GM10248 (cell line): Measurements from ENCODE around the gene SPPL2B.

Experiments used
- CTCF ChIA-PET: fragments of 300-600 bp; sonication (Branson Sonifier 250); formaldehyde crosslinking; extraction: SDS; loops from one replicate; lab custom pipeline; 2021; ENCODE audit warnings: antibody characterized with exemption; lab: Yijun Ruan, JAX
- POLR2A ChIA-PET: fragments of 350-650 bp; sonication (Branson Sonifier 250); formaldehyde crosslinking; extraction: SDS; loops from one replicate; lab custom pipeline; 2020; ENCODE audit warnings: antibody characterized with exemption; lab: Yijun Ruan, JAX
- DNase-seq: peaks from one replicate; pipeline ENCODE4 v3.0.0; 2012; ENCODE audit errors: extremely low spot score
- TF ChIP-seq, protein P1 (sequence below): IDR thresholded peaks from 2 replicates; pipeline ENCODE4 v1.5.1; 2012; ENCODE audit warnings: mild to moderate bottlenecking, low read depth; ENCODE audit errors: extremely low read depth, missing control alignments, control extremely low read depth

The SPPL2B gene

DNA sequence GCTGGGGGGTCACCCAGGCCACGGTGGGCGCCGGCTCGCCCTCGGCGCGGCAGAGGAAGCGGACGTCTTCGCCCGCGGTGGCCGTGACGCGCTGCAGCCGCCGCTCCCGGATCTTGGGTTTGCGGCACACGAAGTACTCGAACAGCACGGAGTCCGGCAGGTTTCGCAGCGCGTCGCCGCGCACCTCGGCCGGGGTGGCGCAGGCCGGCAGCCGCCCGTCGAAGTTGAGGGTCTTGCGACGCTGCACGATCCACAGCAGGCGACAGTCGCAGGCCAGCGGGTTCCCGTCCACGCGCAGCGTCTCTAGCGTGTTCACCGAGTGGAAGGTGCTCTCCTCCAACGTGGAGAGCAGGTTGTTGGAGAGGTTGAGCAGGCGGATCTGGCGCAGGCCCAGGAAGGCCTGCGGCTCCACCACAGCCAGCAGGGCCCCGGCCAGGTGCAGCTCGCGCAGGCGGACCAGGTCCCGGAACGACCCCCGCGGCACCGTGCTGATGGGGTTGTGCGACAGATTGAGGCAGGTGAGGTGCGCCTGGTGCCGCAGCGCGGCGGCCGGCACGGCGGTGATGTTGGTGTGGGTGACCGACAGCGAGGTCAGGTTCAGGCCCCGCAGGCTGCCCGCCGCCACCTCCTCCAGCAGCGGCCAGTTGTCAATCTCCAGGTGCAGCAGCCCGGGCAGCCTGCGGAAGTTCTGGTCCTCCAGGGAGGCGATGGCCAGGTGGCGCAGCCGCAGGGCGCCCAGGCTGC lies 37.9 kb upstream of the SPPL2B start:
- TF ChIP-seq, protein P1, sequence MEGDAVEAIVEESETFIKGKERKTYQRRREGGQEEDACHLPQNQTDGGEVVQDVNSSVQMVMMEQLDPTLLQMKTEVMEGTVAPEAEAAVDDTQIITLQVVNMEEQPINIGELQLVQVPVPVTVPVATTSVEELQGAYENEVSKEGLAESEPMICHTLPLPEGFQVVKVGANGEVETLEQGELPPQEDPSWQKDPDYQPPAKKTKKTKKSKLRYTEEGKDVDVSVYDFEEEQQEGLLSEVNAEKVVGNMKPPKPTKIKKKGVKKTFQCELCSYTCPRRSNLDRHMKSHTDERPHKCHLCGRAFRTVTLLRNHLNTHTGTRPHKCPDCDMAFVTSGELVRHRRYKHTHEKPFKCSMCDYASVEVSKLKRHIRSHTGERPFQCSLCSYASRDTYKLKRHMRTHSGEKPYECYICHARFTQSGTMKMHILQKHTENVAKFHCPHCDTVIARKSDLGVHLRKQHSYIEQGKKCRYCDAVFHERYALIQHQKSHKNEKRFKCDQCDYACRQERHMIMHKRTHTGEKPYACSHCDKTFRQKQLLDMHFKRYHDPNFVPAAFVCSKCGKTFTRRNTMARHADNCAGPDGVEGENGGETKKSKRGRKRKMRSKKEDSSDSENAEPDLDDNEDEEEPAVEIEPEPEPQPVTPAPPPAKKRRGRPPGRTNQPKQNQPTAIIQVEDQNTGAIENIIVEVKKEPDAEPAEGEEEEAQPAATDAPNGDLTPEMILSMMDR, result no peak
- DNase-seq, result no peak
- CTCF ChIA-PET, result interaction anchor here (1.0 to 1.7 kb wide), 2 partner anchors 15 to 134 kb away, joined by 3 to 4 read pairs; no protein-coding TSS in a partner anchor
- POLR2A ChIA-PET, result no interaction called here

DNA sequence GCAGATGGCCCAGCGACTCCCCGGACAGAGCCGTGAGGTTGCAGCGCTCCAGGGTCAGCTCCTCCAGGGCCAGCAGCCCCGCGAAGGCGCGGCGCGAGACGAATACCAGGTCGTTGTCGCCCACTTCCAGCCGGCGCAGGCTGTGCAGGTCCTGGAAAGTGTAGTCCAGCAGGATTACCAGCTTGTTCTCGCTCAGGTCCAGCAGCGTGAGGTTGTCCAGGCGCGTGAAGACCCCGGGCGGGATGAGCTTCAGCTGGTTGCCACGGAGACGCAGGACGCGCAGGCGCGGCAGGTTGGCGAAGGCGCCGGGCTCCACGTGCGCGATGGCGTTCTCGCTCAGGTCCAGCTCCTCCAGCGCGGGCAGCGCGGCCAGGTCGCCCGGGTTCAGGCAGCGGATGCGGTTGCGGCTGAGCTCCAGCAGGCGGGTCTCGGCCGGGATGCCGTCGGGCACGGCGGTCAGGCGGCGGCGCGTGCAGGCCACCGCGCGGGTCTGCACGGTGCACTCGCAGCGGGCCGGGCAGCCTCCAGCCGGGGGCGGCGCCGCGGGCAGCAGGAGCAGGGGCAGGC lies 37.2 kb upstream of the SPPL2B start:
- DNase-seq, result no peak
- TF ChIP-seq, protein P1, result no peak
- ChIA-PET POLR2A (no interaction called here), CTCF (interaction anchor here (1.0 to 1.7 kb wide), 2 partner anchors 16 to 135 kb away, joined by 3 to 4 read pairs; no protein-coding TSS in a partner anchor)

DNA sequence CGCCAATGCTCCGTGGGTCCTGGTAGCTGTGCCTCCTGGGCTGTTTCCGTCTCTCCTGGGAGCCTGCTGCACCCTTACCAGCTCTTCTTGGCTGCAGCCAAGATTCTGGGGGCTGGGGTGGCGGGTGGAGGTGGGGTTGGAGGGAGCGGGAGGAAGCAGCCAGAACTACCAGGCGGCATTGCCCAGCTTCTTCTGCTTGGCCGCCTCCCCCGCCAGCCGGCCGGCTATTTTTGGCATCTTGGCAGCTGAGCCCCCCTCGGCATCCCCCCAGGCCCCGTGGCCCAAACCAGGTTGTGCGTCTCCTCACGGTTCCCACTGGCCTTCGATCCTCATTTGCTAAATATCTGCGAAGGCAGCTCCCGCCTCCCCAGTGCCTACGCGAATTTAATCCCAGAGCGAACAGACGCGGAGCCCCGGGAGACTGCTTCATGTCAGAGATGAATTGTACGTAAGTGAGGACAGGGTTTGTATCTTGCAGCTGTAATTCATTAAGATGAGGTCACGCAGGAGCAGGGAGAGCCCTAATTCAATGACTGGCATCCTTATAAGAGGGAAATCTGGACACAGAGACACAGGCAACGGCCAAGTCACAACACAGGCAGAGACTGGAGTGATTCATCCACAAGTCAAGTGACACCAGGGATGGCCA lies 33.7 kb upstream of the SPPL2B start:
- no peak for DNase-seq
- CTCF ChIA-PET, result interaction anchor here (1.9 kb wide), 1 partner anchor 21 kb away, joined by 7 read pairs; no protein-coding TSS in a partner anchor
- POLR2A ChIA-PET, result interaction anchor here (0.6 kb wide), 1 partner anchor 210 kb away, joined by 3 read pairs; no protein-coding TSS in a partner anchor
- TF ChIP-seq, protein P1, result no peak

DNA sequence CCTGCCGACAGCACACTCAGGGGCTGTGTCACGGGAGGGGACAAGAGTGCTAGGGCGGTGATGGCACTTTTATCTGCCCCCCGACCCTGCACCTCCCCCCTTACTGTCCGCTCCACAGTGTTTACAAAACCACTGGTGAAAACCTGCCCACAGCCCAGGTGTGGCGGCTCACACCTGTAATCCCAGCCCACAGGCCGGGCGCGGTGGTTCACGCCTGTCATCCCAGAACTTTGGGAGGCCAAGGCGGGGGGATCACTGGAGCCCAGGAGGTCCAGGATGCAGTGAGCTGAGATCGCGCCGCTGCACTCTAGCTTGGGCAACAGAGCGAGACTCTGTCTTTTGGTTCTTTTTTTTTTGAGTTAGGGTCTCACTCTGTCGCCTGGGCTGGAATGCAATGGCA lies 32.3 kb upstream of the SPPL2B start:
- no peak for DNase-seq
- TF ChIP-seq, protein P1, result no peak
- ChIA-PET POLR2A (interaction anchor here (0.6 kb wide), 1 partner anchor 22 kb away, joined by 4 read pairs; no protein-coding TSS in a partner anchor), CTCF (no interaction called here)

DNA sequence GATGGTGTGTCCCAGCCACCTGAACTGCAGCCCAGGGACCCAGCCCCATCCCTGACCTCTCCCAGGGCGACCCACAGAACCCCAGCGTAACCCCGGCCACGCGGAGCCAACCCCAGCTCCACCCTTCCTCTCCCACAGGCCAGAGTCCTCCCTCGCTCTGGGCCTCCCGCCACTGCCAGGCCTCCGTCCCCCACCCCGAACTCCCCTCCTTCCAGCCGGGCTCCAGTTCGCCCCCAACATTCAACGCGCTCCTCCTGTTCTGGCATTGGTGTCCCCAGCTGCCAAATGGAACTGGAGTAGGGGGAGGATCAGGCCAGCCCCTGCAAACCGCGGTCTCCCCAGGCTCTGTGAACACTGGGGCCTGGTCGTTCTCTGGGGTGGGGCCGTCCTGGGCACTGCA lies 28.0 kb upstream of the SPPL2B start:
- DNase-seq, result no peak
- ChIA-PET CTCF (no interaction called here), POLR2A (no interaction called here)

More for the DNA sequence above, 28.0 kb upstream of the SPPL2B start:
- TF ChIP-seq, protein P1, result no peak
